HuH-7.5 (cell line): Measurements from ENCODE around the gene CBL.
"Not testable (repeated sequence)": the region's sequence is repeated elsewhere in the genome, so short reads cannot be mapped to it uniquely, and the experiment has no call there.

ENCODE experiments used
- DNase-seq: peaks from one replicate; pipeline ENCODE4 v3.0.0; 2011; ENCODE audit warnings: low spot score

The CBL gene

DNA sequence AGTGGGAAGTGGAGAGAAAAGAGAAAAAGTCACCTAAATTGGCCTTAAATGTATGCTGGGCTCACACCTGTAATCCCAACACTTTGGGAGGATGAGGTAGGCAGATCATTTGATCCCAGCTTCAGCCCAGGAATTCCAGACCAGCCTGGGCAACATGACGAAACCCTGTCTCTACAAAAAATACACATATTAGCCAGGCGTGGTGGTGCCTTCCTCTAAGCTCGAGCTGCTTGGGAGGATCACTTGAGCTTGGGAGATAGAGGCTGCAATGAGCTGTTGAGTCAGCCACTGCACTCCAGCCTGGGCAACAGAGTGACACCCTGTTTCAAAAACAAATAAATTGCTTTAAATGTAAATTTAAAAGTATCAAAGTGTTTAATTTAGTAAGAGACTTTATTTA, 3.9 kb downstream of the CBL start:
- no peak for DNase-seq

DNA sequence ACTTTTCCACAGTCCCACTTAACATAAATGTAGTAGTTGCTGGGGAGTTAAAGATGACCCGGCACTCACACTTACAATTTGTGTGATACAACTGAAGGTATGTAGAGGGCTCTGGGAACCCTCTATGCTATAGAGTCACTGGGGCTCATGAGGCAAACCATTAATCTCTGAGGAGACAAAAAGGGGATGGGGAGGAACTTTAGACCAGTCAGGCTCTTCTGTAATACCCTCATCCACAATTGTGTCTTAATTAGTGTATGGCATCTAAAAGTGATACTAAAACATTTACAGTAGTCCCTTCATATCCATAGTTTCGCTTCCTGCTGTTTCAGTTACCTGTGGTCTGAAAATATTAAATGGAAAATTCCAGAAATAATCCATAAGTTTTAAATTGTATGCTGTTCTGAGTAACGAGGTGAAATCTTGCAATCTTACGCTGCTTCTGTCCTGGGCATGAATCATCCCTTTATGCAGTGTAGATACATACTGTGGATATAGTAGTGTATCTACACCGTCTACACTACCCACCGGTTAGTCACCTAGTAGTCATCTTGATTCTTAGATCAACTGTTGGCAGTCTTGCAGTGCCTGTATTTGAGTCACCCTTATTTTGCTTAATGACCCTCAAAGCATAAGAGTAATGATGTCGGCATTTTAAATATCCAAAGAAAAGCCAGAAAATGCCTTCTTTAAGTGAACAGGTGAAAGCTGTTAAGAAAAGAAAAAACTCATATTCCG, 12.2 kb downstream of the CBL start:
- DNase-seq, result no peak

DNA sequence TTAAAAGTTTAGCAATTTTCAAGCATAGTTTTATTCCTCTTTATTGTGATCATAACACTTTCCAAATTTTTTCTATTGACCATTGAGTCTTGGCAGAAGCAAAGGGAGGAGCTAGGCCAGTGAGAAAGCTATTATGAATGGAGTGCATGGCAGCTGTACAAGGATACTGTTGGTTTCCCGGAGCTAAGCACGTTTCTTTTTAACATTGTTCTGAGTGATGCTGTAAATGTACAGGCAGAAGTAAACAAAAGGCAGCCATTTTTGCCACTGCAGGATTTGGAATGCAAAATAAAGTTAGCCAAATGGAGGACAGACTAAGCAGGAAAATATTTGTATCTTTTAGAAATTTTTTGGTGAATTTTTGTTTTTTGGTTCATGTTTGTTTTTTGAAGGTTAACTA, 16.2 kb downstream of the CBL start:
- DNase-seq, result no peak

DNA sequence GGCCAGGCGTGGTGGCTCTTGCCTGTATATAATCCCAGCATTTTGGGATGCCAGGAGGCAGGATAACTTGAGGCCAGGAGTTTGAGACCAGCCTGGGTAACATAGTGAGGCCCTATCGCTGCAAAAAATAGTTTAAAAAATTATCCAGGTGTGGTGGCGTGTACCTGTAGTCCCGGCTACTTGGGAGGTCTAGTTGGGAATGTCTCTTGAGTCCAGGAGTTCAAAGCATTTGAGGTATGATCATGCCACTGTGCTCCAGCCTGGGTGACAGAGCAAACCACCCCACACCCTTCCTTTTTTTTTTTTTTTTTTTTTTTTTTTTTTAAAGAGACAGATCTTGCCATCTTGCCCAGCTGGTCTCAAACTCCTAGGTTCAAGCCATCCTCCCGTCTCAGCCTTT, 16.8 kb downstream of the CBL start:
- DNase-seq, result no peak

DNA sequence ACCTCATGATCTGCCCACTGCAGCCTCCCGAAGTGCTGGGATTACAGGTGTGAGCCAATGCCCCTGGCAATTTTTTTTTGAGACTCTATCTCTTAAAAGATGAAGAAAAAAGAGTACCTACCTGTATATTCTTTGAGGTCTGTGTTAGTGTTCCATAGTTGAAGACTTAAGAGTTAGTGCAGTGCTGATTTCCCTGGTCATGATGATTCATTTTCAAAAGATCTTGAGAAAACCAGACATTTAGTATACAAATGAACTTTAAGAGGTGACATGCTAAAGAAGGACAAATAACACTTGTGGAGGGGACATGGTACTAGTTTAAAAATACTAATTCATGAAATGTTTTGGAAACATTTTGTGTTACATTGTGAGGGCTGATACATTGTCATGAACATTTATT, 17.7 kb downstream of the CBL start:
- no peak for DNase-seq

DNA sequence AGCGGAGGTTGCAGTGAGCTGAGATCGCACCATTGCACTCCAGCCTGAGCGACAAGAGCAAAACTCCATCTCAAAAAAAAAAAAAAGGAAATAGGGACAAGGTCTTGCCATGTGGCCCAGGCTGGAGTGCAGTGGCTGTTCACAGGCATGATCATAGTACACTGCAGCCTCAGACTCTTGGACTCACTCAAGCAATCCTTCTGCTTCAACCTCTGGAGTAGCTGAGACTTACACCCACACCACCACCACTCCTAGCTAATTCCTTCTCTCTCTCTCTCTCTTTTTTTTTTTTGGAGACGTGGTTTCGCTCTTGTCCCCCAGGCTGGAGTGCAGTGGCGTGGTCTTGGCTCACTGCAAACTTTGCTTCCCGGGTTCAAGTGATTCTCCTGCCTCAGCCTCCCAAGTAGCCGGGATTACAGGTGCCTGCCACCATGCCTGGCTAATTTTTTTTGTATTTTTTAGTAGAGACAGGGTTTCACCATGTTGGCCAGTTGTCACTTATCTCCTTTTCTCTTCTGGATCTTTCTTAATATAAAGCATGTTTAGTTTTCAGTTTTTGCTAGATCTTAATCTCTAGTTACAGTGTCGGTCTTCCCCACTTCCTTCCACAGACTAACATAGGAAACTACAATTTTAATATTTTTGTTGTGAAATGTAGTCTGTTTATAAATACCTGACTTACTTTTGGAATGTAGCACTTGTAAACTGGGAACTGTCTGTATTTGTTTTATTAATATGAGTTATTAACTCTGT, 22.6 kb downstream of the CBL start:
- not testable (repeated sequence) for DNase-seq

DNA sequence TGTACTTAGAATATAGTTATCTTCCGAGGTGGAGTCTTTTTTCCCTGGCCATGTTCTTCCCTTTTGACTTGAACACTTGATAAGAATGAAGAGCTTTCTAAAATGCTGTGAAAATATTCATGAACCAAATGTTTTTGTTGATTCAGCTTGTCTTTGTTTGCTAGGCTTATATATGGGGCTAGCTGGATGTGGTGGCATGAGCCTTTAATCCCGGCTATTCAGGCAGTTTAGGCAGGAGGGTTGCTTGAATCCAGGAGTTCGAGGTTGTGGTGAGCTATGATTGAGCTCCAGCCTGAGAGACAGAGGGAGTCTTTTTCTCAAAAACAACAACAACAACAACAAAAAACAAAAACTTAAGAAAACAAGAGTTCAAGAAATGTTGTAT, 23.1 kb downstream of the CBL start:
- no peak for DNase-seq

DNA sequence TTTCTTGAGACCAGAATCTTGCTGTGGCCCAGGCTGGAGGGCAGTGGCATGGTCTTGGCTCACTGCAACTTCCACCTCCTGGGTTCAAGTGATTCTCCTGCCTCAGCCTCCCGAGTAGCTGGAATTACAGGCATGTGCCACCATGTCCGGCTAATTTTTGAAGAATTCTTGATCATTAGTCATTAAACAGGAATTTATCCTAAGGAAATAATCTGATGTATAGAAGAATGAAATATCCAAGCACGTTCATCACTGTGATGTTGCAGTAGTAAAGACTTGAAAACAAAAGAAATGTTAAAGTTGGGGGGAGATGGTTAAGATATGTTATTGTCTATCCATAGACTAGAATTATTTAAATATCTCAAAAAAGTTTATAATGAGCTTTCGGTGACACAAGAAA, 23.6 kb downstream of the CBL start:
- no peak for DNase-seq

DNA sequence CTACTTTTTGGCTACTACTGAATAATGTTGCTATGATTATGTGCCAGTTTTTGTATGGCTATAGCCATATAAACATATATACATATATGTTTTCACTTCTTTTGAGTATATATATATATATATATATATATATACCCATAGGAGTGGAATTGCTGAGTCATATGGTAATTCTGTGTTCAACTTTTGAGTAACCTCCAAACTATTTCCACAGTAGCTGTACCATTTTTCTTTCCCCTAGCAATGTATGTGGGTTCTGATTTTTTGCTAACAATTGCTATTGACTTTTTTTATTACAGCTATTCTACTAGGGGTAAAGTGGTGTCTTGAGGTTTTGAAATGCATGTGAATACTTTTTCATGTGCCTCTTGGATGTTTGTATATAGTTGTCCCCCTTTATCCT, 30.4 kb downstream of the CBL start:
- DNase-seq, result no peak

DNA sequence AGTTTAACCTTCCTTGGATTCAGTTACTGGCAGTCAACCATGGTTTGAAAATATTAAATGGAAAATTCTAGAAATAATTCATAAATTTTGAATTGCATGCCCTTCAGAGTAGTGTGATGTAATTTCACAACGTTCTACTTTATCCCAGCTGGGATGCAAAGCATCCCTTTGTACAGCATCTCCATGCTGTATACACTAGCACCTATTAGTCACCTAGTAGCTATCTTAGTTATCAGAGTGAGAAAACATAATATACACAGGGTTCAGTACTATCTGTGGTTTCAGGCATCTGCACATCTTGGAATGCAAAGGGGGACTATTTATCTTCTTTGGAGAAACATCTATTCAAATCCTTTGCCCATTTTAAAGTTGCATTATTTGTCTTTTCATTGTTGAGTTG, 30.8 kb downstream of the CBL start:
- no peak for DNase-seq

DNA sequence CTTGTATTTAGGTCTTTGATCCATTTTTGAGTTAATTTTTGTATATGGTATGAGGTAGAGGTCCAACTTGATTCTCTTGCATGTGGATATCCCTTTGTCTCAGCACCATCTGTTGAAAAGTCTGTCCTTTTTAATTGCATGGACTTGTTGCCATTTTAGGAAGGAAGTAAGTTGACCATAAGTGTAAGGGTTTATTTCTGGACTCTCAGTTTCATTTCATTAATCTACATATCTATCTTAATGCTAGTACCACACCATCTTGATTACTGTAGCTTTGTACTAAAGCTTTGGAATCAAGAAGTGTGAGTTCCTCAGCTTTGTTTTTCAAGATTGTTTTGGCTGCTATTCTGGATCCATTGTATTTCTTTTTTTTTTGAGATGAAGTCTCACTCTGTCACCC, 31.4 kb downstream of the CBL start:
- DNase-seq, result no peak

DNA sequence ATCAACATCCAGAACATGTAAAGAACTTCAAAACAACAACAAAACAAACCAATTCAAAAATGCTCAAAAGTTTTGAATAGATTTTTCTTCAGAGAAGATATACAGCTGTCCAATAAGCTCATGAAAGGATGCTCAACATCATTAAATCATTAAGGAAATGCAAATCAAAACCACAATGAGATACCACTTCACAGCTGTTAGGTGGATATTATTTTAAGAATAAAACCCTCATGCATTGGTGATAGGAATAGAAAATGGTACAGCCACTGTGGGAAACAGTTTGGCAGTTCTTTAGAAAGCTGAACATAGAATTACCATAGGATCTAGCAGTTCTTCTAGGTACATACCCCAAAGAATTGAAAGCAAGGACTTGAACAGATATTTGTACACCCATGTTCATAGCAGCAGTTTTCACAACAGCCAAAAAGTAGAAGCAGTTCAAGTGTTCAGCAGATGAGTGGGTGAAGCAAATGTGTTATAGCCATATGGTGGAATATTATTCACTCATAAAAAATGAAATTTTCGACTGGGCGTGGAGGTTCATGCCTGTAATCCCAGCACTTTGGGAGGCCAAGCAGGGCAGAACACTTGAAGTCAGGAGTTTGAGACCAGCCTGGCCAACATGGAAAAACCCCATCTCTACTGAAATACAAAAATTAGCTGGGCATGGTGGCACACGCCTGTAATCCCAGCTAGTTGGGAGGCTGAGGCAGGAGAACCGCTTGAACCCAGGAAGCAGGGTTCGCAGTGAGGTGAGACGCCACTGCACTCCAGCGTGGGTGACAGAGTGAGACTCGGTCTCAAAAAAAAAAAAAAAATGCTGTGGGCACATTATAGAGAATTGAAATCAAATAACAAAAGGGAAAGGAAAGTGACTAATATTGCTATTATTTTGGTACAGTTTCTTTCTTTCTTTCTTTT, 42.9 kb downstream of the CBL start:
- no peak for DNase-seq

DNA sequence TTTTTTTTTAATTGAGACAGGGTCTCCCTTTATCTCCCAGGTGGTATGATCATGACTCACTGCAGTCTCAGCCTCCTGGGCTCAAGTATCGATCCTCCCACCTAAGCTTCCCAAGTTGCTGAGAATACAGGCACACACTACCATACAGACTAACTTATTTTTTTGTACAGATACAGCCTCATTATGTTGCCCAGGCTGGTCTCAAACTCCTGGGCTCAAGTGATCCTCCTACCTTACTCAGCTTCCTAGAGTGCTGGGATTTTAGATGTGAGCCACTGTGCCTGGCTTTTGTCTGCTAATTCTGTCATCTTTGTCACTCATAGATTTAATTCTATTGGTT, 43.5 kb downstream of the CBL start:
- no peak for DNase-seq

DNA sequence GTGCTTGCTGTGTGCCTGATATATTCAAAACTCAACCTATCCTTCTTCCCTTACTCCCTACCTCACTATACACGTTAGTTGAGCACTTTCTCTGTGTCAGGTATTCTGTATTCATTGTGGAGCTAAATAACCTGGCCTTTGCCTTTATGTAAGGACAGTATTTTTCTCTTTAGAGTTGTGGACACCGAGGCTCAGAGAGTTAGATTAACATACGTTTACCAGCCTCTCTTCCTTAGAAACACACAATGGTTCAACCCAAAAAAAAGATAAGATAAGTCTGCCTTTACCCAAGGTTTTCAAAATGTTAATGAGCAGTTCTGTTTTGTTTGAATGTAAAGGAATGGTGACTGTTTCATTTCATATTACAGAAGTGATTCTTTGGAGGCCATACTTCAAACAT, 45.0 kb downstream of the CBL start:
- no peak for DNase-seq

DNA sequence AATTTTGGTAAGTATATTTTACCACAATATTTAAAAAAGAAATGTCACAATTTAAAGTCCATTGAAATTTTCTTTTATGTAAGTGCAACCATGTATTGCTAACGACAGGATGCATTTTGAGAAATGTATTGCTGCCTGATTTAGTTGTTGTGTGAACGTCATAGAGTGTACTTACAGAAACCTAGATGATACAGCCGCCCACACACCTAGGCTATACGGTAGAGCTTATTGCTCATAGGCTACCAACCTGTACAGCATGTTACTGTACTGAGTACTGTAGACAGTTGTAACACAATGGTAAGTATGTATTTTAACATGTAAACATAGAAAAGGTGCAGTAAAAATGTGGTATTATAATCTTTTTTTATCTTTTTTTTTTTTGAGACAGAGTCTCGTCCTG, 48.1 kb downstream of the CBL start:
- DNase-seq, result no peak

DNA sequence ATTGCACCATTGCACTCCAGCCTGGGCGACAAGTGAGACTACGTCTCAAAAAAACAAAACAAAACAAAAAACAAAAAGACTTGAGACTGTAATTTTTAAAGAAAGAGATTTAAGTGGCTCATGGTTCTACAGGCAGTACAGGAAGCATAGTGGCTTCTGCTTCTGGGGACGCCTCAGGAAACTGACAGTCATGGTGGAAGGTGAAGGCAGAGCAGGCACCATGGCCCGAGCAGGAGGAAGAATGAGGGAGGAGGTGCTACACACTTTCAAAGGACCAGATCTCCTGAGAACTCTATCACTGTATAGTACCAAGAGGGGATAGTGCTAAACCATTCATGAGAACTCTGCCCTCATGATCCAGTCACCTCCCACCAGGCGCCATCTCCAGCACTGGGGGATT, 52.0 kb downstream of the CBL start:
- DNase-seq, result no peak

DNA sequence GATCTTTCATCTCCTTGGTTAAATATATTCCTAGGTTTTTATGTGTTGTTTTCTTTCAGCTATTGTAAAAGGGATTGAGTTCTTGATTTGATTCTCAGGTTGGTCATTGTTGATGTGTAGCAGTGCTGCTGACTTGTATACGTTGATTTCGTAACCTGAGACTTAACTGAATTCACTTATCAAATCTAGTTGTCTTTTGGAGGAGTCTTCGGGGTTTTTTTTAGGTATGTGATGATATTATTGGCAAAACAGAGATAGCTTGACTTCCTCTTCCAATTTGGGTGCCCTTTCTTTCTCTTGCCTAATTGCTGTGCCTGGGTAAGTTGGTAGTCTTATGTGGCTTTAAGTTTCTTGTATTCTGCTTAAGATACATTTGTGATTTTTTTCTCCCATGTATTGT, 52.8 kb downstream of the CBL start:
- no peak for DNase-seq

DNA sequence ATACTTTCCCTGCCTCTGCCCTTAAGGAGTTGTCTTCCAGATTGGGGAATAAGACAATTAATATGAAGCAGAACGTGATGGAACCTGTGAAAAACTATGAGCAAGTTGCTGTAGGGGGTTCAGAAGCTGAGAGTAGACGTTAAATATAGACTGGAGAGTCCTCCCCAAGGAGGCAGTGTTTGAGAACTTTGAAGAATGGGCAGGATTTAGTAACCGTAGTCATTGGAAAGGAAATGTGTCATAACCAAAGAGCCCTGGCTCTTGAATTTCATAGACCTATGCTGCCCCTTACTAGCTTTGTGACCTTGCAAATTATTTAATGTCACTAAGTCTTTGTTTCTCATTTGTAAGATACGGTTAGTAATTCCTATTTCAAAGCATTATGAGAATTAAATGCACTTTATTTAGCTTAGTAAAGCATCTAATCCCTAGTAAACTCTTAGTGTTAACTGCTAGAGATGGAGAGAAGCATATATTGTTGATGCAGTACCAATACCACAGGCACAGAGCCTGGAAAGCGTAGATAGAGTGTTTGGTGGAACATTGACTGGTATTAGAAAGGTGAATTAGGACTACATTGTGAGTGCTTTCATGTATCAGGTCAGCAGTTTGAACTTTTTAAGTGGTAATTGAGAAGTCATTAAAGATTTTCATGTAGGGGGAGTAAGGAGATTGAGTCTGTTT, 56.7 kb downstream of the CBL start:
- DNase-seq, result no peak

DNA sequence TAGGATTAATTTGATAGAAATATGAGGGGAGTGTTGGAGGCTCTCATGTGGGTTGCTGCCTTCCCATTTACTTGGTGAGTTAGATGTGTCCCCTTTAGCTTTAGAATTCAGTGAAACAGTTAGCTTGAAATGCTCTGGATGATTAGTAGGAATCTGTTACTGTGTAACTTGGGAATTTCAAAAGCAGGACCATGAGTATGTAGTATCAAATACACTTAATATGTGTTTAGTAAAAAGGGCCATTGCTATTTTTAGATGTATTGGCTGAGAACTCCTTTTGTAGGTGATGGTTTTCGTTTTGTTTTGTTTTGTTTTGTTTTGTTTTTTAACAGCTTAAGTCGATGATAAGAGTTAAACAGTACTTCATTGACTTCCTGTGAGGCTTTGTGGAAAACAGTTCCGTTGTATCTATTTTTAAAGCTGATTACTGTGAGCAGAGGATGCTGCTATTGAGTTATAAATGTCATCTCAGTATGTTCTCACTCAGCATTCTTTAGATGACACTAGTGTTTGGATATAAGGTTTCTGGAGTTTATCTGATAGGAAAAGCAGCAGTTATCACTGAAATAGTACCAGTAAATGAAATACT, 57.3 kb downstream of the CBL start:
- DNase-seq, result no peak

DNA sequence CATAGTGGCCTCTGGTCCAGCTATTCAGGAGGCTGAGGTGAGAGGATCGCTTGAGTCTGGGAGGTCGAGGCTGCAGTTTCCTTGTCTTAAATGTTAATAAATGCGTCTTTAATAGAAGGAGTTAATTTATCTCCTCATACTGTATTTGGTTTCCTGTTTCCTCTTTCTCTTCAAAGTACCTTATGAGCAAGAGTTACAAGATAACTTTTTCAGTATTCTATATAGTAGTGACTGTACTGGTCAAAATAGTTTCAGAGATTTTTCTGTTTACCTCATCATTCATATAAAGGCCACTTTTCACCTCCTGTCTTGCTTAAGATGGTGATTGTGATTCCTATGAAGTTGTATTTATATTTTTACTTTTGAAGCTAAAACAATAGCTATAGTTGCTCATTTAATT, 59.9 kb downstream of the CBL start:
- DNase-seq, result no peak

DNA sequence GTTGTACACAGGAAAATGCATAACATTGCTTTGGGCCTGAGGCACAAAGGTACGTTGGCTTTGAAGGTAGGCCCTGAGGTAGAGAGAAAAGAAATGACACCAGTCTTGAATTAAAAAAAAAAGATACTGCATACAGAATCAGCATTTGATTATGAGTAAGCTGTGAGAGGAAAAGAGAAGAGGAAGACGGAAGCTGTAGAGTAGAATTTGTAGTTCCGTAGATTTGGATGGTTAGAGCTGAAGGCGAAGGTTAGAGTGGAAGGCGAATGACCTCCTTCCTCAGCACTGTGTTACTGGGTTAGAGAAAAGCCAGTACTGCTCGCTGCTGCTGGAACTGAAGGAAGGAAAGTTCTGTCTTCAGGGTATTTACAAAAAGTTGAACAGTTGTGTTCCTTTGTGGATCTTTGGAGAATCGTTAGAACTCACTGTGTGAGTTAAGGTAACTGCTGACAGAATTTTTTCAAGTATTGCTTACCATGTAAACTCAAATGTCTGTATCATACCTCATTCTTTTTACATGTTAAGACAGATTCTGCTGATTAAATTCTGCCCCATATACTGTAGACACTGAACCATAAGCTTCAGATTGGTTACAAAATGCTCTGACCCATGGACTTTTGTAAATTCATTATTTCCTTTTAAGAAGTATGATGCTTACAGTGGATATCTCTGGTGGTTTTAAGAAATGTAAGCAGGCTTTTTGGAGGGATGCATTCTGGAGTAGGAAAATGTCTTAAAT, 60.5 kb downstream of the CBL start:
- DNase-seq, result no peak
